Astrocyte of the hippocampus (primary cell): ENCODE results near the gene PEX11G.

Source experiments
- DNase-seq: peaks from one replicate; pipeline ENCODE4 v3.0.0; 2011; ENCODE audit warnings: low read depth, low spot score

The PEX11G gene

GRCh38 chr19:7494416-7495098 lies 5.7 kb upstream of the PEX11G start:
- DNase-seq, result no peak

GRCh38 chr19:7492558-7492957 lies 3.7 kb upstream of the PEX11G start:
- DNase-seq, result no peak

GRCh38 chr19:7492142-7492541 lies 3.3 kb upstream of the PEX11G start:
- no peak for DNase-seq

GRCh38 chr19:7489609-7490044 lies 792 bp upstream of the PEX11G start:
- no peak for DNase-seq

GRCh38 chr19:7486923-7487322 lies 1.9 kb downstream of the PEX11G start:
- DNase-seq, result no peak

- no peak for DNase-seq
Observed at GRCh38 chr19:7483720-7484201, 5.1 kb downstream of the PEX11G start.

- DNase-seq, result peak; percentile 29
Observed at GRCh38 chr19:7482584-7483439, 6.0 kb downstream of the PEX11G start.

GRCh38 chr19:7480970-7481255 lies 7.9 kb downstream of the PEX11G start:
- no peak for DNase-seq

GRCh38 chr19:7480222-7480969 lies 8.4 kb downstream of the PEX11G start:
- no peak for DNase-seq

GRCh38 chr19:7478843-7479227 lies 10.0 kb downstream of the PEX11G start:
- DNase-seq, result no peak

- DNase-seq, result peak; percentile 33
Observed at GRCh38 chr19:7478173-7478842, 10.5 kb downstream of the PEX11G start.

GRCh38 chr19:7477758-7478157 lies 11.1 kb downstream of the PEX11G start:
- no peak for DNase-seq

GRCh38 chr19:7476777-7477494 lies 11.9 kb downstream of the PEX11G start:
- DNase-seq, result no peak

- no peak for DNase-seq
Observed at GRCh38 chr19:7476241-7476640, 12.6 kb downstream of the PEX11G start.

- no peak for DNase-seq
Observed at GRCh38 chr19:7475665-7476064, 13.2 kb downstream of the PEX11G start.

GRCh38 chr19:7471696-7472615 lies 16.9 kb downstream of the PEX11G start:
- DNase-seq, result no peak

- DNase-seq, result no peak
Observed at GRCh38 chr19:7470540-7471305, 18.1 kb downstream of the PEX11G start.

- no peak for DNase-seq
Observed at GRCh38 chr19:7469669-7470285, 19.1 kb downstream of the PEX11G start.

- DNase-seq, result no peak
Observed at GRCh38 chr19:7468840-7469239, 20.0 kb downstream of the PEX11G start.
